Raji (cell line): Measurements from ENCODE around the gene ZMIZ1.

Source experiments
- POLR2A ChIP-seq: IDR thresholded peaks from 2 replicates; pipeline ENCODE4 v1.6.1; 2011; ENCODE audit warnings: low read depth, low read length, control low read depth; ENCODE audit not compliant: insufficient read depth

ZMIZ1 gene

GRCh38 chr10:79229830-79230327, 161.1 kb downstream of the ZMIZ1 start:
- TF ChIP-seq POLR2A = no peak

GRCh38 chr10:79230328-79230830, 161.6 kb downstream of the ZMIZ1 start:
- TF ChIP-seq POLR2A = no peak

GRCh38 chr10:79230850-79231249, 162.1 kb downstream of the ZMIZ1 start:
- no peak for TF ChIP-seq POLR2A

- TF ChIP-seq POLR2A = no peak
These were observed 163.1 kb downstream of the ZMIZ1 start for GRCh38 chr10:79231908-79232307.

GRCh38 chr10:79232864-79233263, 164.1 kb downstream of the ZMIZ1 start:
- TF ChIP-seq POLR2A = no peak

GRCh38 chr10:79234391-79235315, 165.9 kb downstream of the ZMIZ1 start:
- TF ChIP-seq POLR2A = no peak

GRCh38 chr10:79235765-79236432, 167.1 kb downstream of the ZMIZ1 start:
- no peak for TF ChIP-seq POLR2A

- TF ChIP-seq POLR2A = no peak
These were observed 167.6 kb downstream of the ZMIZ1 start for GRCh38 chr10:79236433-79236765.

- no peak for TF ChIP-seq POLR2A
These were observed 168.8 kb downstream of the ZMIZ1 start for GRCh38 chr10:79237454-79238157.

- no peak for TF ChIP-seq POLR2A
These were observed 169.4 kb downstream of the ZMIZ1 start for GRCh38 chr10:79238158-79238520.

GRCh38 chr10:79238606-79239005, 169.8 kb downstream of the ZMIZ1 start:
- no peak for TF ChIP-seq POLR2A

- TF ChIP-seq POLR2A = no peak
These were observed 170.6 kb downstream of the ZMIZ1 start for GRCh38 chr10:79239275-79239779.

GRCh38 chr10:79239924-79240581, 171.3 kb downstream of the ZMIZ1 start:
- no peak for TF ChIP-seq POLR2A

GRCh38 chr10:79241629-79241989, 172.8 kb downstream of the ZMIZ1 start:
- TF ChIP-seq POLR2A = no peak

GRCh38 chr10:79241990-79242619, 173.3 kb downstream of the ZMIZ1 start:
- TF ChIP-seq POLR2A = no peak

GRCh38 chr10:79242620-79243152, 173.9 kb downstream of the ZMIZ1 start:
- peak; percentile 62 for TF ChIP-seq POLR2A
